Panc1 (cell line): Measurements from ENCODE around the gene EPS8L1. TPM values are rescaled to one million over a fixed set of nuclear protein-coding genes. Genes with fewer than 3 reads are reported as not detected.

Experiments
- ATAC-seq: fragments of 200-7000 bp; cut with Tn5 transposase; 2 replicates; pipeline ENCODE4 v1.9.1; 2020; ENCODE audit warnings: mild to moderate bottlenecking, moderate library complexity
- BruUV-seq: library from RNA; stranded (reverse); fragments of 400-500 nt; replicated peaks from 2 replicates; lab custom pipeline; 2021; lab: Mats Ljungman, UMichigan
- CTCF ChIA-PET: fragments of 300-600 bp; sonication (Branson Sonifier 250); formaldehyde crosslinking; loops from one replicate; lab custom pipeline; 2022; ENCODE audit warnings: antibody characterized with exemption; lab: Charles Lee
- POLR2A ChIA-PET: fragments of 300-600 bp; sonication (Branson Sonifier 250); formaldehyde crosslinking; loops from one replicate; lab custom pipeline; 2022; ENCODE audit warnings: antibody characterized with exemption; lab: Charles Lee
- DNase-seq: peaks from one replicate; pipeline ENCODE4 v3.0.0-alpha.2; 2010; ENCODE audit warnings: low read depth, low spot score
- H3K27ac ChIP-seq: 2 replicates; pipeline ENCODE4 v1.5.1; 2011; ENCODE audit warnings: mild to moderate bottlenecking, low read length, inconsistent platforms
- H3K27me3 ChIP-seq: fragments of 200-500 bp; sonication (Bioruptor generic); 2 replicates; pipeline ENCODE4 v1.6.0; 2014; ENCODE audit warnings: low read length, inconsistent platforms; ENCODE audit not compliant: control insufficient read depth, insufficient read depth
- H3K36me3 ChIP-seq: fragments of 200-500 bp; sonication (Bioruptor generic); 2 replicates; pipeline ENCODE4 v1.5.1; 2014; ENCODE audit warnings: inconsistent platforms, mild to moderate bottlenecking, low read length, moderate library complexity; ENCODE audit not compliant: control insufficient read depth, insufficient read depth
- H3K4me1 ChIP-seq: 2 replicates; pipeline ENCODE4 v1.5.1; 2011; ENCODE audit warnings: inconsistent platforms, mild to moderate bottlenecking, low read length, moderate library complexity; ENCODE audit not compliant: control insufficient read depth, insufficient read depth
- H3K4me3 ChIP-seq, 2 experiments: 2 replicates each; pipeline ENCODE4 v1.5.1; 2011 to 2012; ENCODE audit warnings: low read depth in 2 of 2, low read length in 2 of 2, mild to moderate bottlenecking in 2 of 2, inconsistent platforms in 1 of 2, moderate library complexity in 1 of 2
- H3K9me3 ChIP-seq: fragments of 200-500 bp; sonication (Bioruptor generic); 2 replicates; pipeline ENCODE4 v1.5.1; 2014; ENCODE audit warnings: low read depth, mild to moderate bottlenecking, inconsistent platforms, low read length, moderate library complexity; ENCODE audit not compliant: control insufficient read depth, insufficient read depth
- POLR2AphosphoS5 ChIP-seq: IDR thresholded peaks from 2 replicates; pipeline ENCODE4 v1.6.1; 2012; ENCODE audit warnings: mild to moderate bottlenecking, low read depth, low read length, moderate library complexity
- SIN3A ChIP-seq: IDR thresholded peaks from 2 replicates; pipeline ENCODE4 v1.6.1; 2012; ENCODE audit warnings: low read depth, mild to moderate bottlenecking, low read length, moderate library complexity, borderline replicate concordance; ENCODE audit not compliant: insufficient read depth
- TCF7L2 ChIP-seq: IDR thresholded peaks from 2 replicates; pipeline ENCODE4 v1.6.1; 2011; ENCODE audit warnings: mild to moderate bottlenecking, low read depth, low read length, inconsistent platforms
- in situ Hi-C: cut with HindIII; loops from 2 replicates; pipeline ENCODE4 v1.10.0; 2016; ENCODE audit warnings: low sequenced_read_pairs, low pct_unique_long_range_greater_than_20kb
- intact Hi-C: fragments of 100-400 bp; cut with micrococcal nuclease; formaldehyde crosslinking; loops from one replicate; pipeline ENCODE4 v1.10.0; 2022; ENCODE audit not compliant: unreplicated experiment
- total RNA-seq: library from RNA; stranded (reverse); gene quantifications from one replicate; pipeline ENCODE4 v1.2.1, GENCODE V29; 2021; ENCODE audit not compliant: unreplicated experiment
- TF ChIP-seq, protein P1 (sequence below): fragments of 450-650 bp; IDR thresholded peaks from 2 replicates; pipeline ENCODE4 v1.5.1; 2017; ENCODE audit warnings: mild to moderate bottlenecking
- TF ChIP-seq, protein P2 (sequence below), 2 experiments: IDR thresholded peaks; 2 replicates each; pipeline ENCODE4 v1.6.1; 2011 to 2012; ENCODE audit warnings: low read depth in 2 of 2, control low read depth in 1 of 2, low read length in 1 of 2, mild to moderate bottlenecking in 1 of 2, moderate library complexity in 1 of 2; ENCODE audit not compliant: insufficient read depth in 1 of 2

EPS8L1 gene
- total RNA-seq, 1 experiment from 2014 or later = 11.0 TPM

DNA sequence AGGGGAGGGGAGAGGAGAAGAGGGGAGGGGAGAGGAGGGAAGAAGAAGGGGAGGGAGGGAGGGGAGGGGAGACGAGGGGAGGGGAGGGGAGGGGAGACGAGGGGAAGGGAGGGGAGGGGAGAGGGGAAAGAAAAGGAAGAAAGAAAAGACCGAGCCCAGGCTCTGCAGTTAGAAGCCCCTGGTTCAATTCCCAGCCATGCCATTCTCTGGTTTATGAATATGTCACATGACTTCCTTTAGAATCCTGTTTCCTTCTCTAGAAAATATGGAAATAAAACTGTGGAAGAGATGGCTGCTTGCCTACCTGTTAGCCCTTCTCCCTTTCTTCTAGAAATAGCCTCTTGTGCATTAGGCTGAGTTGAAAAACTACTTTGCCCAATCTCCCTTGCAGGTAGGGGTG, 59.1 kb downstream of the EPS8L1 start:
- POLR2A ChIA-PET = no interaction called here
- in situ Hi-C loops = no loop called here

DNA sequence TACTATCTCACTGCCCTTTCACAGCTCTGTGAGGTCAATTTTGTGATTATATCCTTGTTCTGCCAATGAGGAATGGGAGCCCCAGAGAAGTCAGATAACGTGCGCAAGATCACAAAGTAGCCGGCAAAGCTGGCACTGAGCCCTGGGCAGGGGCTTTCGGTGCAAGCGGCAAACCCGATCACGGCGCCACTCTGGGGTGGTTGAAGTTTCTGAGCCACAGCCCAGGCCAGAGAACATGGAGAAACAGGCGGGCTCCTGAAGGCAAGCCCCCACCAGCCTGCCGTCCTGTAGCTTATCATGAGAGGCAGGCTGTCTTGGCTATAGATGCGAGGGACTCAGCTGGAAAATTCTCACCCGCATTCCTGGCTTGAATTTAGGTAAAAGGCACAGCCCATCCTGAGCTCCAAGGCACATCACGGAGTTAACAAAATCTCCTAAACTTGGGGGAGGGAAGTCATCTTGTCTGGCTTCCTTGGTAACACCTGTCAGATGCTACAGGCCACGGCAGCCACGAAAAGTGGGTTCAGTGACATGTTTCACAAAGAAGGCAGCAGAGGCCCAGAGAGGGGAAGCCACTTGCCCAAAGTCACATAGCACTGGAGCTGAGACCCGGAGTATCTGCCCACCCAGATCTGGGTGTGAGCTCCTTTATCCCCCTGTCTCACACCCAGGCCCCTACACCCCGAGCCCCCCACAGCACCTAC, 60.9 kb downstream of the EPS8L1 start:
- ChIA-PET POLR2A (no interaction called here), CTCF (no interaction called here)
- intact Hi-C loops = no loop called here
- H3K9me3 ChIP-seq = no peaks in the 10 kb centered on the region
- H3K27ac ChIP-seq = no peak overlapping the region
- no TSS peak for BruUV-seq
- in situ Hi-C loops = no loop called here
- DNase-seq (no peak), ATAC-seq (no peak)
- H3K36me3 ChIP-seq = no peaks in the 10 kb centered on the region
- TF ChIP-seq SIN3A (no peak), TCF7L2 (no peak), POLR2AphosphoS5 (no peak)
- TF ChIP-seq, protein P1, sequence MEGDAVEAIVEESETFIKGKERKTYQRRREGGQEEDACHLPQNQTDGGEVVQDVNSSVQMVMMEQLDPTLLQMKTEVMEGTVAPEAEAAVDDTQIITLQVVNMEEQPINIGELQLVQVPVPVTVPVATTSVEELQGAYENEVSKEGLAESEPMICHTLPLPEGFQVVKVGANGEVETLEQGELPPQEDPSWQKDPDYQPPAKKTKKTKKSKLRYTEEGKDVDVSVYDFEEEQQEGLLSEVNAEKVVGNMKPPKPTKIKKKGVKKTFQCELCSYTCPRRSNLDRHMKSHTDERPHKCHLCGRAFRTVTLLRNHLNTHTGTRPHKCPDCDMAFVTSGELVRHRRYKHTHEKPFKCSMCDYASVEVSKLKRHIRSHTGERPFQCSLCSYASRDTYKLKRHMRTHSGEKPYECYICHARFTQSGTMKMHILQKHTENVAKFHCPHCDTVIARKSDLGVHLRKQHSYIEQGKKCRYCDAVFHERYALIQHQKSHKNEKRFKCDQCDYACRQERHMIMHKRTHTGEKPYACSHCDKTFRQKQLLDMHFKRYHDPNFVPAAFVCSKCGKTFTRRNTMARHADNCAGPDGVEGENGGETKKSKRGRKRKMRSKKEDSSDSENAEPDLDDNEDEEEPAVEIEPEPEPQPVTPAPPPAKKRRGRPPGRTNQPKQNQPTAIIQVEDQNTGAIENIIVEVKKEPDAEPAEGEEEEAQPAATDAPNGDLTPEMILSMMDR = no peak
- TF ChIP-seq, protein P2, sequence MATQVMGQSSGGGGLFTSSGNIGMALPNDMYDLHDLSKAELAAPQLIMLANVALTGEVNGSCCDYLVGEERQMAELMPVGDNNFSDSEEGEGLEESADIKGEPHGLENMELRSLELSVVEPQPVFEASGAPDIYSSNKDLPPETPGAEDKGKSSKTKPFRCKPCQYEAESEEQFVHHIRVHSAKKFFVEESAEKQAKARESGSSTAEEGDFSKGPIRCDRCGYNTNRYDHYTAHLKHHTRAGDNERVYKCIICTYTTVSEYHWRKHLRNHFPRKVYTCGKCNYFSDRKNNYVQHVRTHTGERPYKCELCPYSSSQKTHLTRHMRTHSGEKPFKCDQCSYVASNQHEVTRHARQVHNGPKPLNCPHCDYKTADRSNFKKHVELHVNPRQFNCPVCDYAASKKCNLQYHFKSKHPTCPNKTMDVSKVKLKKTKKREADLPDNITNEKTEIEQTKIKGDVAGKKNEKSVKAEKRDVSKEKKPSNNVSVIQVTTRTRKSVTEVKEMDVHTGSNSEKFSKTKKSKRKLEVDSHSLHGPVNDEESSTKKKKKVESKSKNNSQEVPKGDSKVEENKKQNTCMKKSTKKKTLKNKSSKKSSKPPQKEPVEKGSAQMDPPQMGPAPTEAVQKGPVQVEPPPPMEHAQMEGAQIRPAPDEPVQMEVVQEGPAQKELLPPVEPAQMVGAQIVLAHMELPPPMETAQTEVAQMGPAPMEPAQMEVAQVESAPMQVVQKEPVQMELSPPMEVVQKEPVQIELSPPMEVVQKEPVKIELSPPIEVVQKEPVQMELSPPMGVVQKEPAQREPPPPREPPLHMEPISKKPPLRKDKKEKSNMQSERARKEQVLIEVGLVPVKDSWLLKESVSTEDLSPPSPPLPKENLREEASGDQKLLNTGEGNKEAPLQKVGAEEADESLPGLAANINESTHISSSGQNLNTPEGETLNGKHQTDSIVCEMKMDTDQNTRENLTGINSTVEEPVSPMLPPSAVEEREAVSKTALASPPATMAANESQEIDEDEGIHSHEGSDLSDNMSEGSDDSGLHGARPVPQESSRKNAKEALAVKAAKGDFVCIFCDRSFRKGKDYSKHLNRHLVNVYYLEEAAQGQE (IDR thresholded peaks at IDR 0.05; ENCODE audit: insufficient read depth in 1 of 2, low read depth in 2 of 2, low read length in 1 of 2) = no peak
- no peaks in the 10 kb centered on the region for H3K27me3 ChIP-seq
- no peak overlapping the region for H3K4me3 ChIP-seq
- peaks cover 3% of the 10 kb centered on the region; the same call in 1 of the 2 replicates for H3K4me1 ChIP-seq

More for the DNA sequence above, 59.1 kb downstream of the EPS8L1 start:
- no peak for DNase-seq
- Histone ChIP-seq H3K27ac (no peak overlapping the region), H3K36me3 (no peaks in the 10 kb centered on the region), H3K9me3 (no peaks in the 10 kb centered on the region), H3K4me1 (peaks cover 3% of the 10 kb centered on the region; the same call in 1 of the 2 replicates), H3K27me3 (no peaks in the 10 kb centered on the region), H3K4me3 (no peak overlapping the region)
- intact Hi-C loops = no loop called here
- TF ChIP-seq SIN3A (no peak), TCF7L2 (no peak), POLR2AphosphoS5 (no peak)
- TF ChIP-seq, protein P1 = no peak
- TF ChIP-seq, protein P2 (IDR thresholded peaks at IDR 0.05; ENCODE audit: insufficient read depth in 1 of 2, low read depth in 2 of 2, low read length in 1 of 2) = no peak
- ATAC-seq = no peak
- CTCF ChIA-PET = interaction anchor here (0.6 to 0.8 kb wide), 5 partner anchors 14 to 253 kb away, joined by 3 to 6 read pairs (median 3); partner anchors contain the start of genes PTPRH and TNNT1
- no TSS peak for BruUV-seq
